SKM-1 (cell line): ENCODE measurements around the gene ZNF804B.
"Not testable (repeated sequence)": the region's sequence is repeated elsewhere in the genome, so short reads cannot be mapped to it uniquely, and the experiment has no call there.

Experiments used
- DNase-seq: peaks from one replicate; lab custom pipeline; 2025; ENCODE audit not compliant: unreplicated experiment; lab: John Stamatoyannopoulos, UW

Gene ZNF804B

DNA sequence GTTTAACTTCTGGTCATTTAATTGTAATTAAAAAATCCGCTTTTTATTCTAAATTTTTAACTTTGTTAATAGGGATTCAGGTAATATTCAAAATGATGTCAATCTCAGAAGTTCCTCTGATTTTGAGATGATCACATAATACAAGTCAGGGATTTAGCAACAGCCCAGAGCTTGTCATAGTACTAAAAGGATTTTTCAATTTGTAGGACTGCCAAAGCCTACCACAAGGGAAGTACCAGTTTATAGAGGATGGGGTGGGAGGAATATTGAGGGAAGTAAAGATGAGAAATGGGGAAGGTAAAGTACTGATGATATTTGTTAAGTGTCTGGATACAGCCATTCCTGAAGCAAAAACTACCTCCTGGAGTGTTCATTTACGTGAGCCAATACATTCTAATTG lies 314.3 kb downstream of the ZNF804B start:
- no peak for DNase-seq

DNA sequence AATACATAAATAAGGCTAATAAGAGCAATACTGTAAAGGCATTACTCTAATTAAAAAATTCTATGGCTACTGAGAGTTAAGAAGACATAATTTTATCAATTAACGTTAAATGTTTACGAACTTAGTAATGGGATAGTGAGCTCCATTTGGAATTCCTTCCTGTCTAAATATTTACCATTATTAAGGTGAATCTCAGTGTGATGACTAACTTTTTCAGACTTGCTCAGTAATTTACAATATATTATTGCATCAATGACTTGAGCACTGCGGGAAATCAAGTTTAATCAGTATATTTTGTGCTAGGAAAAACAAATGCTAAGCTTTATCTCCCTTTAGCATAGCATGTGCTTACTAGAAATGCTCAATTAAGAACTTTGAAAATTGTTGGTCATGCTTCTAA lies 318.5 kb downstream of the ZNF804B start:
- no peak for DNase-seq

DNA sequence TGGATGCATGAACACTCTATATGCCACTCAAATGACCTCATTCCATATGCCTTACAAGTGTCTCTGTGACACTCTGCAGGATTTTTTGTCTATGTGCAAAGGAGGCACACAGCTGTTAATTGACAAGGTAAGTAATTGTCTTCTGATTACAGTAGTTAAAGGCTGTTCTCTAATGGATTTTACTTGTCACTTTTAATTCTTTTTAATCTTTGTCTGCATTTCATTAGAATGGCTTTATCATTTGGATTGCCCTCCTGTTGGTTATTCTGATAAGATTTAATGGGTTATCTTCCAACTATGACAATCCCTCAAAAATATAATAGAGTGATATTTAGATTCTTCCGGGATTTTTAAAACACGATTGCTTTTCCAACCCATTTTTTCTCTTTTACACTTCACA lies 326.1 kb downstream of the ZNF804B start:
- no peak for DNase-seq

DNA sequence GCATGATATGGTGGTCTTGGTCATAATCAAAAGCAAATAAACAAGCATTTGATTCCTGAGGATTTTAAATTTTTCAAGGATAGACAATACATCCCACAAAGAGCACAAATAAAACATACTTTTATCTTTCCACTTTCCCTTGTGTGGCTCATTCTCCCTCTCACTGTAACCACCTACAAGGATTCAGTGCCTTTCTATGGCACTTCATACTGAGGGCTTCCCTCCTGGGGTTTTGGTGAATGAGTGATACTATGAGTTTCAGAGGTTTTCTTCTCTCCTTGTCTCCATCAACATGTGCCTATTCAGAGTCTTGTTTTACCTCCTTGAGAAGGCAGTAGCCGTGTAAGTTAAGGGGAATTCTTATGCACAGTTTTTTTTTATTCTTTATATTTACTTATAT lies 332.1 kb downstream of the ZNF804B start:
- no peak for DNase-seq

DNA sequence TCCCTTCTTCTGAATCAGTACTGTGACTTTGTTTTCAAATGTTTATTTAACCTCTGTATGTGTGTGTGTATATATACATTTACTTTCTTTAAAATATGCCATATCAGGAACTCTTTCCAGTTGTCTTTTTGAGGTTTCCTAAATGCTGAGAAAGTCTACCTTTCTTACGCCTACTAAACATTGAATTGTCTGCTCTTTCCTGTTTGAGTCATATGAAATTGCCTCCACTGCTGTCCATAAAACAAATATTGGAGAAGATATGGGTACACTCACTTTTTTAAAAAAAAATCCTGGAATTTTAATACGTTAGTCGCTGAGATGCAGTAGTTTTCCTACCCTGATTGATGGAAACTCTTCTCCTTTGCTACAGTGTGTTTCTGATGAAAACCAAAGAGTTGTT lies 334.8 kb downstream of the ZNF804B start:
- DNase-seq, result no peak

DNA sequence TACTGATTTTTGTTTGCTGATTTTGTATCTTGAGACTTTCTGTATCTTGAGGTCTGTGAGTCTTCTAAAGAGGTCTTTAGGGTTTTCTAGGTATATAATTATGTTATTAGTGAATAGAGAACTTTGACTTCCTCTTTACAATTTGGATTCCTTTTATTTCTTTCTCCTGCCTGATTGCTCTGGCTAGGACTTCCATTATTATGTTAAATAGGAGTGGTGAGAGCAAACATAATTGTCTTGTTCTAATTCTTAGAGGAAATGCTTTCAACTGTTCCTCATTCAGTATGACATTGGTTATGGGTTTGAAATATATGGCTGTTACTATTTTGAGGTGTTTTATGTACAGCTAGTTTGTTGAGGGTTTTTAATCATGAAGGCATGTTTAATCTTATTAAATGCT lies 344.1 kb downstream of the ZNF804B start:
- no peak for DNase-seq

DNA sequence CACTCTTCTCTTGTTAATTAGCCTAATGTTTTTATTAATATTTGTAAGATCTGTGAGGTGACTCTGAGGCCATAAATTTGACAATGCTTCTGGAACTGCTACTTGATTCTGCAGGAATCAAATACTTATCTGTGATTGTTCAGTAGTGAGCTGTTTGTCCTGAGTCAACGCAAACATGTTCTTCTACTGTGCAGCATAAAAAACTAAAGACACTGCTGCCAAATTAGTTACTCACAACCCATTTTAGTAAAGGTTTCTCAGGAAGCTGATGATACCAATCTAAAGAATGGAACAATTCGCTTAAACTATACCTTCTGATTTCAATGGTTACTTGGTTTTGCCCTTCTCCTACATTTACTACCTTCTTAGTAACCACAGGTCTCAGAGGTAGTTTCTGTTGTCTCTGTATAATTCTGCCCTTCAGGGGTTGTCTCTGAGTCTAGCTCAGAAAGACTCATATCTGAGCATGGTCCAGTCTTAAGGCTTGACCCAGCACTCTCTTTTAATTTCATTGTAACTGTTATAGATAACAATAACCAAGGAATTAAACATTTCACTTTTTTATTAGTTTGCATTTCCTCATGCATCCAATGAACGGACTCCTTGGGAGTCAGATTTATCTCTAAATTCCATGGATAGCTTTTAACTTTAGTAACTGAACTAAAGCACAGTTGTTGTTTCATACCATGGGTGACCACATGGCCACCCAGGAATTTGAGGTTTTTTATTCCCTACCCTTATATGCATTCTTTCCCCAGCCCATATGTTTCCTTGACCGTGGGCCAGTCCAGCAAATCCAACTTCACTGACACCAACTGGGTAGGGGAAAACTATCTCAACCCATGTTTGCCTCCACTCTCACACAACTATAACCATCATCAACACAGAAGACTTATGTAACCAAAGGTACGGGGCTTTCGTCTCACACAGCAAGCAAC lies 345.5 kb downstream of the ZNF804B start:
- no peak for DNase-seq

DNA sequence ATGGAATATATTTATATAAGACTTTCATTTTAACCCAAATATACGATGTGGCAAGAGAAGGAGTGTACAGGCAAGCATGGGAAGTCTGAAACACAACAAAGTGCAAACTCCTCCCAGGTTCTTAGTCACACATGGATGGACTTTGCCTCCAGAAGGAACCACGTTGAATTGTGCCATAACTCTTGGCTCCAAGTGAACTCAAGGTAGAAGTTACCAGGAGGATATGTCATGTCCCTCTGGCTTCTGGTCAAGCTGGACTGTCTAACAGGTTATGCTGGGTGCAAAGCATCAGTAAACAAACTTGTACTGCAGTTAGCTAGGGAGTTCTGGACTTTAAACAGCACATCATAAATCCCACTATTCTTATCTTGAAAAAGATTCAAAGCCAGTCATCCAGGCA lies 364.4 kb downstream of the ZNF804B start:
- no peak for DNase-seq

DNA sequence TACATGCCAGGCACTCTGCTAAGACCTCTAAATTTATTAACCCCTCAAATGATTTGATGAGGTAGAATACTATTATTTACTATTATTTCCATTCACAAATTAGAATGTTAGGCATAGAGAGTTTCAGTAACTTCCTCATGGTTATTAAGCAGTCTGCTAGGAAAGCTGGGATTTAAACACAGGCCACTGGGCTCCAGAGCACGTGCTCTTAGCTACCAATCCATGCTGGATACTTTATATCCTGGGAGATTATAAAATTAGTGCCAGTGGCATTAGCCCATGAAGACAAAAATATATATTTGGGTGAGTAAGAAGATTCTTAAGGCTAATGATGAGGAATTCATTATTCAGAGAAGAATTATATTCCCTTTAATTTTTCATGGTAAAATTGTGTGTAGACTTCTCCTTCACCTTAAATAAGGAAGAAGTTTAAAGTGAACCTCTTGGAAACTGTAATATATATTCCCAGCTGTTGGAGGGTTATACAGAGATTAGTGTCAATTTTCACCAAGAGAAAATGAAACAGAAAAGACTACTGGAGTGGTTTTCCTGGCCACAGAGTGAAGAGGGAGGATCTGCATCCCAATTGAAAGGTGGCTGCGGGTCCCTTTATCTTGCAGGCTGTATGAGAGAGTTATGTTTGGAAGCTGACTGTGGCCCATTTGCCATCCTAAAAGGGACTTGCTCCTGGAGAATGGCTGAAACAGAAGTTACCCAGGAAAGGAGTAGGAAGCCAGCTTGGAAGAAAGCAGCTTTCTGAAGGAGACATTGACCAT lies 370.3 kb downstream of the ZNF804B start:
- no peak for DNase-seq

DNA sequence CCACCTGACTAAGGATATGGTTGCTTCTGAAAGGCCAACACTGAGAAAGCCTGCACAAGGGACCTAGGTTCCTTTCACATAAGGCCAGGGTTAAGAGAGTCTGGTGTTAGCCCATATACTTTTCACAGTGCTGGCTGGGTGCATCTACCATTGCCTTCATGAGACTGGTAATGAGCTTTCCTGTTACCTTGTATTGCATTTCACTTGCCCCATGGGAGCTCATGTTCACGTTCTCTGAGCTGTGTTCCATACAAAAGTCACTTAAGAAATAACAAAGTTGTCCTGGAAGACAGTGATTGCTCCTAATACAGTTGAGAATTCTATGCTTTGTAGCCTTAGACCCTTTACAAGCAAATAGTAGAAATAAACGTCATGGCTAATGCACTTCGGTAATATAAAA lies 373.9 kb downstream of the ZNF804B start:
- DNase-seq, result no peak

DNA sequence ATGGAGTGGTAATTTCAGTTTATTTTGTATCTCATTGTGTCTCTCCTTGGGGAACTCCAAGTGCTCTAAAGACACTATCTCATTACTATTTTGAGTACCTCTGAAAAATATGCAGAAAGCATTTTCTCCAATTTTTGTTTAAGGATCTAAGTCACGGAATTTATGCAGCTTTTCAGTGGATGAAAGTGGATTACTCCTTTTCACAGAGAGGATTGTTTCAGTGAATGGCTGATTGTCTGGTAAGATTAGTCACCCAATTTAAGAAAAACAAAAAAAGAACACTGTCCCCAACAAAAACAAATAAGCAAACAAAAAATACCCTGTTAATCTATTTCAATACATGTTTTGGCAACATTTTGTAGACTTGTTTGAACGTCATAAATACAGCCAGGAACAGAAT lies 374.3 kb downstream of the ZNF804B start:
- no peak for DNase-seq

DNA sequence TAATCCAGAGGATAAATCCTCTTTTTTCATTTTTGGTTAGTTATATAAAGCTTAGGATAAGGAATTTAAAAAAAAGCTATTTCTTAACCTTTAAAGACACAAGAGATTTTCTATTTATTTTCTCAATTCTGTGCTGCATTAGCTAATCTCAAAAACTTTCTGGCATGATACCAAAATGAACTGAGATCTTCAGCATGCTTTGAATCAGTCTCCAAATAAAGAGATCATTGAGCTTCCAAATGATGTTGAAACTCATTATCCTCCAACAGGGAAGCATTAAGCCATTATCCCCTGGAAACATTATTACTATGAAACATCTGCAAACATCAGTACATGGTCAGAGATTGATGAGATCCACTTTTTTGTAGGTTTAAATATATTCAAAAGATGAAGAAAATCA lies 386.3 kb downstream of the ZNF804B start:
- DNase-seq, result no peak

DNA sequence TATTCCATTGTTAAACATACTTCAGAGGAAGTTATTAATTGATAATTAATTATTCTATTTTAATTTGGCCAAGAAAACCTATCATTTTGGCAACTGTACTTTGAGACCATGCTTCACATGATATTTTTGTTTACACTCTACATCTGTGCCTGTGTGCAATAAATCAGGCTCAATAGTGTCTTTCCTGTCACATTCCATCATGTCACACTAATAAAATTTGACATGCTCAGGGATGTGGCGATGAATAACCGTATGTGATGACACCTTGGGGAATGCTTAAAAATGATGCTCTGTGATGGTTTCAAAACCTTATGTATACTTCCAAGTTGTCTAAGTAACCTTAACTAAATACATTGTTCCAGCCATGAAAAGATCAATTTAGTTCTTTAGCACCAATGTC lies 400.6 kb downstream of the ZNF804B start:
- DNase-seq, result no peak

DNA sequence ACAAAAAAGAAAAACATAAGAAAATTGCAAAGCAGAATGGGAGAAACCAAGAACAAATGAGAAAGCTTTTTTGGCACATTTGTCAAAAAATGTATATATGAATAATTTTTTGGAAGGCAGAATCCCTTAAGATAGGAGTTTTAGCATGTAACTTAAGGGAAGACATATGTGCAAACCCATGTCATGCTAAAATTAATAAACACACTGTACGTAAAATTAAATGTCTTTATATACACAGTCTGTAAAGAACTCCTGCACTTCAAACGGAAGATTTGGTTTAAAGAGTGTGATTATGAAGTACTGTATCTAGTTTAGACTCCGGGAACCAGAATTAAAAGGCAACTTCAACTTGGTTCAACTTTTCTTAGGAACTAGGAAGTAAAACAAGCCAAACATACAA lies 405.9 kb downstream of the ZNF804B start:
- DNase-seq, result no peak

DNA sequence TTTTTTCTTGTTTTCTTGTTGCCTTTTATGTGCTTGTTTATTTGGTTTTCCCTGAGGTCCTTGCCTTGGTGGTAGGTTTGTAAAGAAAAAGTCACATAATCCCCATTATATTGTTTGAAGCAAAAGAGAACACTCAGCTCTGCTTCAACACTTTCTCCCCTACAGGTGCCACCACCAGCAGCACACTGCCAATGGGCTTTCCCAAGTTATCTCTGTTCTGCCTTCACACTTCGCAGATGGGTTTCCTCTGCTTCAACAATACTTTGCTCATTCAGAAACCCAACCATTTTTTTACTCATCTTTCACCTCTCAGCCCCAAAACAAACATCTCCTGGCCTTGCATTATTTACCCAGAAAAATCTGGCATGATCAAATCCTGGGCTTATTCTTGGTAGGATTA lies 411.1 kb downstream of the ZNF804B start:
- no peak for DNase-seq

DNA sequence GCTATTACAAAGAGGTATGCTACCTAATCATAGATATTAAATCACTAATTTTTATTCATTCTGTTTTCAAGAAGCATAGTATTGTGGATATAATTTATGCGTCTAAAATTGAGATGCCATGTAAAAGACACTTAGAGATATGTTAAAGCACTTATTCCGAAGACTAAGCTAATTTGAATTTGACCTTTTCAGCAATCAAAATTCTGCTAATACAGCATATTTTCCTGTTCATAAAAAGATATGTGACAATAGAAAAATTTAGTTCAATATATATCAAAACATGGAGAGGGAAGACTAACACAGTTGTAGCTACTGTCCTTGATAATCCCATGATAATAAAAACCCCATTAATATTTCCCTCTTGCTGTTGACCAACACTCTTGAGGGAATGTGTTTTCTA lies 422.6 kb downstream of the ZNF804B start:
- DNase-seq, result no peak

DNA sequence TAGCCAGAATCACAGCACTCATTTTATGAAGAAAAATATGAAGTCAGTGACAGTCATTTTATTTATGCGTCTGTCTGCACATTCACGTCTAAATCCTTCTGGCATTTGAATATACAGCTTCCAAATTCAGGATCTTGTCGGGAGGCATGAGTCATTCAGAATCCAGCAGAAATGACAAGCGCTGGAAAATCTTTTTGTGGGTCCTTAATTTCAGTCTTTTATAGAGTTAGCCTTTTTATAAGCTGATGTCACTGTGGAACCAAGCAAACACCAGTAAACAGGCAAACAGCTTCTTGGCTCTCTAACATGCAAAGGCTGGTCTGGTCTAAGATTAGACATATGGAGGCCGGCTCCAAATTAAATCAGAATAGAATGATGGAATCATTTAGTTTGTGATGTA lies 424.2 kb downstream of the ZNF804B start:
- no peak for DNase-seq

DNA sequence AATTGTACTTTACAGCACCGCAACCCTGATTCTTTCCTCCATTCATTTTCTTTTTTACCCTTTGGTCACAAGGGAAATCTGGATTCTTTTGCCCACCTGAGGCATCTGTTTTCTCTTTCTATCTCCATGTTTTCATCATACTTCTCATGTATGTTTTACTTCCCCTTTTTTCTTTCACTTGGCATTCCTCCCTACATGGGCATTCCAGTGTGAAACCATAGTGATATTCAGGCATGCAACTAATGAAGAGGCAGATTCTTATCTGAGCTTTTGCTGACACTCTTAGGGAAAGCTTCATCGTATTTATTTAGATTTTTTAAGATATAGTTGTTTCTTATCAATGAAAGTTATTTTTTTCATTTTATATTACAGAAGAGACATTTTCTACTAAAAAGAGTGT lies 441.3 kb downstream of the ZNF804B start:
- no peak for DNase-seq

DNA sequence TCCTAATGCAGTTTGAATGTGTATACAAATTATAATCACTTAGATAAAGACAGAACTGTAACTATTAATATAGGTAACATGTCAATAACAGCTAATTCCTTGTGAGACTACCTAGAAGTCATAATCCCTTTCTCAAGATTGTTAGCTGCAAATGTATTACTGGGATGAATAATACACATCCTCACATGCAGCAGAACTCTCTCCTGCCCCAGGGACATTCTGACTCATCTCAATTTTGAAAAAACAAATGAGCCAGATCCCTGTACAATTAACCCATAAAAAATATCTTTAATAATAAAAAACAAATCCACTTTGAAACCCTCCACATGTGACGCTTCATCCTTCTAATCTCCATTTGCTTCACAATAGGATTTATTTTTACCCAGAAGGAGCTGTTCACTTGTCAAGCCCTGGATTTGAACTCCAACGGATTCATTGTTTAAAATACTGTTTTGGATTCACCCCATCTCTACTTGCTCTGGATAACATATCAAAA lies 464.4 kb downstream of the ZNF804B start:
- DNase-seq, result no peak

DNA sequence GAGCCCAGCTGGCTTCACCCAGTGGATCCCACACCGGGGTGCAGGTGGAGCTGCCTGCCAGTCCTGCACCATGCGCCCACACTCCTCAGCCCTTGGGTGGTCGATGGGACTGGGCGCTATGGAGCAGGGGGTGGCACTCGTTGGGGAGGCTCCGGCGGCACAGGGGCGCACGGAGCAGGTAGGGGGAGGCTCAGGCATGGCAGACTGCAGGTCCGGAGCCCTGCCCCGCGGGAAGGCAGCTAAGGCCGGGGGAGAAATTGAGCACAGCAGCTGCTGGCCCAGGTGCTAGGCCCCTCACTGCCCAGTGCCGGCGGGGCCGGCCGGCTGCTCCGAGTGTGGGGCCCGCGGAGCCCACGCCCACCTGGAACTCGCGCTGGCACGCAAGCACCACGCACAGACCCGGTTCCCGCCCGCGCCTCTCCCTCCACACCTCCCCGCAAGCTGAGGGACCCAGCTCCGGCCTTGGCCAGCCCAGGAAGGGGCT lies 469.2 kb downstream of the ZNF804B start:
- not testable (repeated sequence) for DNase-seq

DNA sequence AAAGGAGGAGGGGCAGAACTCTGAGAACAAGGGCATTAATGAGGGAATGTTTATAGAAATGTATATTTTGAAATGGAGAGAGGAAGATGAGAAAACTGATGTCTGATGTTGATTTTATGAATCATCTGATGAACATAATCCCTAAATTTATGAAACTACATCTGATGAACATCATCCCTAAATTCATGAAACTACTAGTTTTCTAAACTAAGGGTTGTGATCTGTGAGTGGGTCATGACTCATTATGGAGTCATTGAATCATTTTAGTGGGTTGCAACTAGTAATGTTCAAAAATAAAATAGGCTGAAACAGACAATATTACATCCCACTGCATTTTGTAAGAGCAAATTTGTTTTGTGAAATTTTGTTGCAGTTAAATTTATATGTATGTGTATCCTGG lies 478.7 kb downstream of the ZNF804B start:
- no peak for DNase-seq

DNA sequence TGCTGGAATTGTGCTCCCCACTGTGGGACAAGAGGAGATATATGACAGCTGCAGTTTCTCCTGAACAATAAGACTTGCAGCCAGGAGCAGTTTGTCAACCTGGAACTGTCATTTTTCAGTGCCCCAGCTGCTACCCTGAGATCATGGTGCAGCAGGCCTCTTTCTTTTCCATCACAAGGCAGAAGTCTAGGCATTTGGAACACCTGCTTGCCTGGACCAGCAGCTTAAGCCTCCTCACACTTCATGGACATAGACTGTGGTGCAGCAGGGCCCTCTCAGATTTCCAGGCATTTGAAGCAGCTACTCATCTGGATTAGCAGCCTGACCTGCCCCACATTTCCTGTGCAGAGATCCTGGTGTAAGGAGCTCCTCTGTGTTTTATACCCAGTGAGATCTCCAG lies 486.7 kb downstream of the ZNF804B start:
- DNase-seq, result no peak
